CD4-positive, alpha-beta T cell (primary cell): ENCODE data around the gene SECTM1. TPM values are rescaled to one million over a fixed set of nuclear protein-coding genes. Genes with fewer than 3 reads are reported as not detected.

Experiments
- ATAC-seq: fragments of 200-7000 bp; cut with Tn5 transposase; one replicate; pipeline ENCODE4 v1.10.0; 2022; ENCODE audit warnings: mild to moderate bottlenecking; ENCODE audit not compliant: poor library complexity
- CTCF ChIA-PET: fragments of 350-600 bp; sonication (Branson Sonifier 250); formaldehyde crosslinking; loops from one replicate; lab custom pipeline; 2021; ENCODE audit warnings: antibody characterized with exemption, inconsistent platforms; lab: Charles Lee
- POLR2A ChIA-PET: fragments of 350-600 bp; sonication (Branson Sonifier 250); formaldehyde crosslinking; loops from one replicate; lab custom pipeline; 2021; ENCODE audit warnings: antibody characterized with exemption, inconsistent platforms; lab: Charles Lee
- DNase-seq, 14 experiments: peaks; one replicate each; pipeline ENCODE4 v3.0.0-alpha.2; 2013 to 2020; ENCODE audit warnings: mixed read lengths in 2 of 14
- H3K27ac ChIP-seq, 2 donors: one replicate each; pipeline versions ENCODE4 v1.5.1 to v1.7.0; 2013; ENCODE audit warnings: low read length in 2 of 2, low read depth in 1 of 2, mild to moderate bottlenecking in 1 of 2
- H3K27me3 ChIP-seq, 2 experiments: 1 replicate in 1 of 2; 2 replicates in 1 of 2; pipeline versions ENCODE4 v1.6.1 to v1.7.0; 2013; ENCODE audit warnings: low read length in 2 of 2, control low read depth in 1 of 2, mild to moderate bottlenecking in 1 of 2, moderate library complexity in 1 of 2; ENCODE audit not compliant: insufficient read depth in 2 of 2, control insufficient read depth in 1 of 2
- H3K36me3 ChIP-seq: one replicate; pipeline ENCODE4 v1.6.1; 2013; ENCODE audit warnings: low read length, control low read depth; ENCODE audit not compliant: insufficient read depth
- H3K4me1 ChIP-seq: one replicate; pipeline ENCODE4 v1.6.1; 2013; ENCODE audit warnings: low read length, control low read depth; ENCODE audit not compliant: insufficient read depth
- H3K4me3 ChIP-seq: one replicate; pipeline ENCODE4 v1.5.1; 2013; ENCODE audit warnings: mild to moderate bottlenecking, low read length, moderate library complexity
- H3K9me3 ChIP-seq, 2 experiments: 1 replicate in 1 of 2; 2 replicates in 1 of 2; pipeline versions ENCODE4 v1.6.1 to v1.7.0; 2013; ENCODE audit warnings: low read length in 2 of 2, mild to moderate bottlenecking in 2 of 2, control low read depth in 1 of 2, moderate library complexity in 1 of 2; ENCODE audit not compliant: control insufficient read depth in 1 of 2, insufficient read depth in 1 of 2
- H3K27ac Mint-ChIP-seq: one replicate; pipeline ENCODE4 v1.8.0; 2020; ENCODE audit warnings: mixed read lengths
- H3K27me3 Mint-ChIP-seq: one replicate; pipeline ENCODE4 v1.8.0; 2021; ENCODE audit warnings: mixed read lengths
- H3K36me3 Mint-ChIP-seq: one replicate; pipeline ENCODE4 v1.8.0; 2021; ENCODE audit warnings: low read depth, mixed read lengths
- H3K4me1 Mint-ChIP-seq: one replicate; pipeline ENCODE4 v1.8.0; 2021; ENCODE audit warnings: low read depth, mixed read lengths
- H3K4me3 Mint-ChIP-seq: one replicate; pipeline ENCODE4 v1.8.0; 2020; ENCODE audit warnings: mild to moderate bottlenecking, mixed read lengths
- H3K9me3 Mint-ChIP-seq: one replicate; pipeline ENCODE4 v1.8.0; 2020; ENCODE audit warnings: mixed read lengths
- CTCF ChIP-seq: fragments of 200-600 bp; IDR thresholded peaks from one replicate; pipeline ENCODE4 v1.8.0; 2022; ENCODE audit warnings: antibody characterized with exemption, mild to moderate bottlenecking
- intact Hi-C, 2 experiments: fragments of 100-400 bp; cut with DNase I in 1 of 2; cut with micrococcal nuclease in 1 of 2; formaldehyde crosslinking; loops; one replicate each; pipeline versions ENCODE4 v1.15.1 to v1.9.0; 2023 to 2025; cut with DNase I, micrococcal nuclease
- total RNA-seq, 174 experiments: library from RNA in 2 of 174; stranded (reverse) in 2 of 174; gene quantifications; one replicate each; pipeline ENCODE4 v1.2.3 and lab custom pipeline; 2021 to 2026

SECTM1 gene
- total RNA-seq, 2 experiments from 2014 or later, result 2.1 to 3.1 TPM

- intact Hi-C loops, result loop anchor here (1.0 to 5.0 kb wide), 8 partner anchors 21 to 291 kb away; no protein-coding TSS in a partner anchor
- Mint-ChIP-seq H3K4me3 (peak overlapping the region; percentile 82), H3K27me3 (no peaks in the 10 kb centered on the region), H3K4me1 (peaks cover 33% of the 10 kb centered on the region), H3K9me3 (no peaks in the 10 kb centered on the region), H3K36me3 (peaks cover 7% of the 10 kb centered on the region), H3K27ac (peak overlapping the region; percentile 90)
- ATAC-seq (peak; percentile 50), DNase-seq (peak; percentile 50 to 93 (median 64))
- no peaks in the 10 kb centered on the region for H3K36me3 ChIP-seq
- peak; percentile 95 for TF ChIP-seq CTCF
- no peaks in the 10 kb centered on the region for H3K27me3 ChIP-seq
- peak overlapping the region; percentile 45 for H3K4me3 ChIP-seq
- H3K4me1 ChIP-seq, result peaks cover 58% of the 10 kb centered on the region
- ChIA-PET POLR2A (interaction anchor here (0.7 to 2.1 kb wide), 6 partner anchors 19 to 120 kb away, joined by 3 to 17 read pairs (median 4); no protein-coding TSS in a partner anchor), CTCF (interaction anchor here (0.6 to 1.7 kb wide), 13 partner anchors 12 to 106 kb away, joined by 3 to 16 read pairs (median 4); partner anchors contain the start of gene SECTM1)
- H3K9me3 ChIP-seq, result peaks cover 0 to 17% of the 10 kb centered on the region in 2 experiments
- peak overlapping the region in 1 of 2 donors; percentile 69 for H3K27ac ChIP-seq
These were observed 12.3 kb downstream of the SECTM1 start for GRCh38 chr17:82320956-82321927.

- TF ChIP-seq CTCF, result no peak
- H3K4me3 Mint-ChIP-seq, result peak overlapping the region; percentile 82
- H3K36me3 ChIP-seq, result no peaks in the 10 kb centered on the region
- no peaks in the 10 kb centered on the region for H3K27me3 ChIP-seq
- no peaks in the 10 kb centered on the region for H3K27me3 Mint-ChIP-seq
- ChIA-PET CTCF (interaction anchor here (0.6 to 1.7 kb wide), 11 partner anchors 17 to 105 kb away, joined by 3 to 16 read pairs (median 4); no protein-coding TSS in a partner anchor), POLR2A (interaction anchor here (1.0 to 2.1 kb wide), 3 partner anchors 18 to 84 kb away, joined by 3 to 17 read pairs (median 10); no protein-coding TSS in a partner anchor)
- peaks cover 66% of the 10 kb centered on the region for H3K4me1 ChIP-seq
- DNase-seq (peak in 1 of 14 experiments; percentile 32), ATAC-seq (no peak)
- H3K36me3 Mint-ChIP-seq, result peaks cover 15% of the 10 kb centered on the region
- no peak overlapping the region for H3K4me3 ChIP-seq
- peaks cover 0 to 17% of the 10 kb centered on the region in 2 experiments for H3K9me3 ChIP-seq
- no peak overlapping the region for H3K27ac ChIP-seq
- peaks cover 40% of the 10 kb centered on the region for H3K4me1 Mint-ChIP-seq
- no peaks in the 10 kb centered on the region for H3K9me3 Mint-ChIP-seq
- no peak overlapping the region for H3K27ac Mint-ChIP-seq
- intact Hi-C loops, result loop anchor here in 1 of 2 experiments (5.0 kb wide), 2 partner anchors 63 to 83 kb away; no protein-coding TSS in a partner anchor
These were observed 13.3 kb downstream of the SECTM1 start for GRCh38 chr17:82320140-82320840.

DNA sequence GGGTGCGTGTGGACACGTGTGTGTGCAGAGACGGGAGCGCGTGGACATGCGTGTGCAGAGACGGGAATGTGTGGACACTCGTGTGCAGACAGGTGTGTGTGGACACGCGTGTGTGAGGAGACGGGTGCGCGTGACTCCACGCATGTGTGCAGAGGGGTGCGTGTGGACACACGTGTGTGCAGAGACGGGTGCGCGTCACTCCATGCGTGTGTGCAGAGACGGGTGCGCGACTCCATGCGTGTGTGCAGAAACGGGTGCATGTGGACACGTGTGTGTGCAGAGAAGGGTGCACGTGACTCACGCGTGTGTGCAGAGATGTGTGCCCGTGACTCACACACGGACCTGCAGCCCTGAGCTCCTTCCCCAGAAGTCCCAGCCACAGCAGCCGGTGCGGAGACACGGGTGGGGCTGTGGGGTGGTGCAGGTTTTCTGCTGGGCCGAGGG lies 13.9 kb downstream of the SECTM1 start:
- CTCF ChIA-PET, result no interaction called here
- no peak for ATAC-seq
- Histone ChIP-seq H3K27me3 (no peaks in the 10 kb centered on the region), H3K9me3 (peaks cover 0 to 17% of the 10 kb centered on the region in 2 experiments), H3K36me3 (peaks cover 3% of the 10 kb centered on the region), H3K4me1 (peaks cover 66% of the 10 kb centered on the region), H3K4me3 (no peak overlapping the region), H3K27ac (no peak overlapping the region)
- Mint-ChIP-seq H3K4me3 (no peak overlapping the region), H3K27me3 (no peaks in the 10 kb centered on the region), H3K27ac (no peak overlapping the region), H3K4me1 (peaks cover 36% of the 10 kb centered on the region), H3K9me3 (no peaks in the 10 kb centered on the region), H3K36me3 (peaks cover 15% of the 10 kb centered on the region)
- POLR2A ChIA-PET, result no interaction called here
- no peak for TF ChIP-seq CTCF
- DNase-seq, result peak in 1 of 14 experiments; percentile 41
- intact Hi-C loops, result loop anchor here in 1 of 2 experiments (5.0 kb wide), 2 partner anchors 62 to 82 kb away; no protein-coding TSS in a partner anchor
